Measurements from ENCODE around the gene AOAH. TPM values are rescaled to one million over a fixed set of nuclear protein-coding genes. Genes with fewer than 3 reads are reported as not detected.

The AOAH gene
- total RNA-seq, 4 donors from 2014 or later = 0.68 to 12.0 (median 4.8) TPM

GRCh38 chr7:36732806-36733205 lies 8.5 kb upstream of the AOAH start:
- DNase-seq = no peak
- H3K4me1 ChIP-seq = no peaks in the 10 kb centered on the region
- intact Hi-C loops (cut with DNase I) = no loop called here
- 100% methylated on average over 1 of the region's 1 CpG; no CpG with 5 or more reads in 1 of the 2 donors for WGBS, 2 donors
- H3K36me3 ChIP-seq = no peaks in the 10 kb centered on the region
- TF ChIP-seq POLR2A (IDR thresholded peaks at IDR 0.05) = no peak
- TF ChIP-seq CTCF (IDR thresholded peaks at IDR 0.05) = no peak
- H3K9me3 ChIP-seq = peaks cover 0 to 9% (median 0%) of the 10 kb centered on the region in 3 donors
- H3K27ac ChIP-seq = no peak overlapping the region
- H3K4me3 ChIP-seq = no peak overlapping the region
- no peaks in the 10 kb centered on the region for H3K27me3 ChIP-seq

- no peak overlapping the region for H3K4me3 ChIP-seq
- peaks cover 0 to 5% (median 0%) of the 10 kb centered on the region in 3 donors for H3K4me1 ChIP-seq
- no peak for TF ChIP-seq POLR2A (IDR thresholded peaks at IDR 0.05)
- TF ChIP-seq CTCF (IDR thresholded peaks at IDR 0.05) = no peak
- intact Hi-C loops (cut with DNase I) = no loop called here
- WGBS, 2 donors = 89 to 91% methylated on average over 2 of the region's 2 CpGs
- peaks cover 0 to 9% (median 0%) of the 10 kb centered on the region in 3 donors for H3K9me3 ChIP-seq
- no peaks in the 10 kb centered on the region for H3K36me3 ChIP-seq
- H3K27me3 ChIP-seq = no peaks in the 10 kb centered on the region
- no peak for DNase-seq
- no peak overlapping the region for H3K27ac ChIP-seq
These were observed 5.8 kb upstream of the AOAH start for GRCh38 chr7:36730046-36730445.

GRCh38 chr7:36728143-36728542 lies 3.8 kb upstream of the AOAH start:
- TF ChIP-seq POLR2A (IDR thresholded peaks at IDR 0.05) = no peak
- no peak for TF ChIP-seq CTCF (IDR thresholded peaks at IDR 0.05)
- no peak for DNase-seq
- H3K4me3 ChIP-seq = no peak overlapping the region
- H3K27me3 ChIP-seq = no peaks in the 10 kb centered on the region
- H3K27ac ChIP-seq = no peak overlapping the region
- no peaks in the 10 kb centered on the region for H3K36me3 ChIP-seq
- H3K9me3 ChIP-seq = peaks cover 0 to 9% (median 0%) of the 10 kb centered on the region in 3 donors
- intact Hi-C loops (cut with DNase I) = no loop called here
- WGBS, 2 donors = 74 to 80% methylated on average over 2 of the region's 2 CpGs
- H3K4me1 ChIP-seq = peaks cover 0 to 12% (median 0%) of the 10 kb centered on the region in 3 donors

- H3K4me3 ChIP-seq = no peak overlapping the region
- H3K27me3 ChIP-seq = no peaks in the 10 kb centered on the region
- DNase-seq = no peak
- TF ChIP-seq POLR2A (IDR thresholded peaks at IDR 0.05) (no peak), CTCF (IDR thresholded peaks at IDR 0.05) (no peak)
- peaks cover 0 to 9% (median 0%) of the 10 kb centered on the region in 3 donors for H3K9me3 ChIP-seq
- intact Hi-C loops (cut with DNase I) = no loop called here
- H3K4me1 ChIP-seq = peaks cover 0 to 12% (median 0%) of the 10 kb centered on the region in 3 donors
- 66 to 77% methylated on average over 4 of the region's 4 CpGs for WGBS, 2 donors
- no peak overlapping the region for H3K27ac ChIP-seq
- H3K36me3 ChIP-seq = no peaks in the 10 kb centered on the region
These were observed 2.7 kb upstream of the AOAH start for GRCh38 chr7:36726806-36727503.

GRCh38 chr7:36726311-36726710 lies 2.0 kb upstream of the AOAH start:
- Histone ChIP-seq H3K4me1 (peaks cover 0 to 12% (median 0%) of the 10 kb centered on the region in 3 donors), H3K27ac (no peak overlapping the region), H3K27me3 (no peaks in the 10 kb centered on the region), H3K36me3 (no peaks in the 10 kb centered on the region), H3K9me3 (peaks cover 0 to 9% (median 0%) of the 10 kb centered on the region in 3 donors), H3K4me3 (no peak overlapping the region)
- intact Hi-C loops (cut with DNase I) = no loop called here
- 77 to 86% methylated on average over 4 to 7 of the region's 7 CpGs for WGBS, 2 donors
- DNase-seq = no peak
- TF ChIP-seq POLR2A (IDR thresholded peaks at IDR 0.05) = no peak
- no peak for TF ChIP-seq CTCF (IDR thresholded peaks at IDR 0.05)

Measured in esophagus squamous epithelium (tissue), 5 donors.